HuH-7 (cell line): ENCODE measurements around the gene SLX9.

Experiments used
- DNase-seq: peaks from one replicate; pipeline ENCODE4 v3.0.0; 2011; ENCODE audit warnings: low spot score

Gene SLX9

GRCh38 chr21:45003331-45004058 lies 63.7 kb downstream of the SLX9 start:
- DNase-seq = no peak

GRCh38 chr21:45004059-45004422 lies 64.2 kb downstream of the SLX9 start:
- DNase-seq = no peak

- DNase-seq = no peak
Measured at GRCh38 chr21:45004481-45005247, 64.8 kb downstream of the SLX9 start.

GRCh38 chr21:45006536-45007095 lies 66.8 kb downstream of the SLX9 start:
- DNase-seq = no peak

- no peak for DNase-seq
Measured at GRCh38 chr21:45009616-45010015, 69.8 kb downstream of the SLX9 start.

GRCh38 chr21:45010096-45010495 lies 70.3 kb downstream of the SLX9 start:
- peak; percentile 38 for DNase-seq

GRCh38 chr21:45010860-45011259 lies 71.0 kb downstream of the SLX9 start:
- no peak for DNase-seq

GRCh38 chr21:45011426-45011825 lies 71.6 kb downstream of the SLX9 start:
- no peak for DNase-seq

- peak; percentile 83 for DNase-seq
Measured at GRCh38 chr21:45011911-45012661, 72.3 kb downstream of the SLX9 start.

GRCh38 chr21:45012662-45013259 lies 72.9 kb downstream of the SLX9 start:
- peak; percentile 66 for DNase-seq

GRCh38 chr21:45013260-45013841 lies 73.5 kb downstream of the SLX9 start:
- peak; percentile 84 for DNase-seq

- no peak for DNase-seq
Measured at GRCh38 chr21:45014747-45015468, 75.1 kb downstream of the SLX9 start.

- no peak for DNase-seq
Measured at GRCh38 chr21:45015469-45015860, 75.6 kb downstream of the SLX9 start.

- DNase-seq = no peak
Measured at GRCh38 chr21:45016031-45016405, 76.2 kb downstream of the SLX9 start.

- DNase-seq = no peak
Measured at GRCh38 chr21:45016406-45017038, 76.7 kb downstream of the SLX9 start.

GRCh38 chr21:45017039-45017960 lies 77.5 kb downstream of the SLX9 start:
- DNase-seq = no peak

- no peak for DNase-seq
Measured at GRCh38 chr21:45018131-45019075, 78.6 kb downstream of the SLX9 start.
